Inflammatory macrophage treated with lipopolysaccharide for 1 hour (primary cell): Measurements from ENCODE around the gene PTDSS2.

Experiments
- DNase-seq, 2 donors: peaks; one replicate each; pipeline ENCODE4 v3.0.0-alpha.2; 2020 to 2022

The PTDSS2 gene

GRCh38 chr11:533586-534395 is 83.7 kb downstream of the PTDSS2 start:
- no peak for DNase-seq

- DNase-seq, result no peak
These were observed 84.5 kb downstream of the PTDSS2 start for GRCh38 chr11:534396-535209.

DNA sequence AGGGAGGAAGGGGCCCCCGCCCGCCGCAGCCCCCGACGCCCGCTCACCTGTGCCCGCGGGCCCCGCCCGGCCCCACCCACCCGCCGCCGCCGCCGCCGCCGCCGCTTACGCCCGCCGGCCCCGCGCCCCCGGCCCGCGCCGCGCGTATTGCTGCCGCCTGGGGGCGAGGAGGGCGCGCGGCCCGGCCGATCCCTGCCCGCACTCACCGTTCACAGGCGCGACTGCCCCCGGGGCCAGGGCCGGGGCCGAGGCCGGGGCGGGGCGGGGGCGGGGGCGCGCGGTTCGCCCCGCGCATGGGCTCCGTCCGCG is 85.1 kb downstream of the PTDSS2 start:
- no peak for DNase-seq

DNA sequence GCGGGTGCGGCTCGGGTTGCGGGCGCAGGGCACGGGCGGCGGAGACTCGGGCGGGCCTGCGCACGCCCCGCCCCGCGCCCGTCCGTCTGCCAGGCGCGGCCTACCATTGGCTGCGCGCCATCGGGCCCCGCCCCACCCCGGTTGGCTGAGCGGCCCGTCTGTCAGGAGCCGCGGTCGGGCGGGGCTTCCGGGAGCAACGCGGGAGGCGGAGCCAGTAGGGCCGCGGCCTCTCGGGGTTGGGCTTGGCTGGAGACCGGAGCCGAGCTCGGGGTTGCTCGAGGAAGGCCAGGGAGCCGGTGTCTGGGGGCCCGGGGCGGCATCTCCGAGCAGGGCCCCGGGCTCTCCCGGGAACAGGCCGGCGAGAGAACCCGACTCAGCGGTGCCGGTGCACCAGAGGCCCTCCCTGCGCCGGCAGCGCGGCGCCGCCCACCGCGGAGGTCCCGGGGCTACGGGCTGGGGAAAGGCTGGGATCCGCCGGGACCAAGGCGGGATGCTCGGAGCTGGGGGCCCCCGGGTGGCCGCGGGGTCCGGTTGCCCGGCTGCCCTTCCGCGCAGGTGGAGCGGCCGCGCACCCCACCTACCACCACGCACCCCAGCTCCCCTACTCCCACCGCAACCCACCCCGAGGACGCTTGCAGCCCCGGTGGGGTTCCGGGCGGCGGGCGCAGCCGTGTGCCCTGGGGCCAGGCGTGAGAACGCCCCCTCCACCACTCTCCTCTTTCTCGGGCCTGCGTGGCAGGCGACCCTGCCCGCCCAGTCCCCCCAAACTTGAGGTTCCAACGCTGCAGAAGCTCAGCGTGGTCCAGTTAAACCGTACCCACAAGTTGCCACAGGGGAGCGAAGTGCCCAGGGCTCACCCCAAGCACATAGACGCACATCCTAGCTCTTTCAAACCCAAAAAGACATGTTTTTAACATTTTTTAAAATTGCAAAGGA is 85.7 kb downstream of the PTDSS2 start, which contains the start of gene HRAS:
Gene HRAS (minus strand): TSS at position 58 of the 936 bp plus-strand sequence.
- peak; percentile 89 to 98 for DNase-seq

DNA sequence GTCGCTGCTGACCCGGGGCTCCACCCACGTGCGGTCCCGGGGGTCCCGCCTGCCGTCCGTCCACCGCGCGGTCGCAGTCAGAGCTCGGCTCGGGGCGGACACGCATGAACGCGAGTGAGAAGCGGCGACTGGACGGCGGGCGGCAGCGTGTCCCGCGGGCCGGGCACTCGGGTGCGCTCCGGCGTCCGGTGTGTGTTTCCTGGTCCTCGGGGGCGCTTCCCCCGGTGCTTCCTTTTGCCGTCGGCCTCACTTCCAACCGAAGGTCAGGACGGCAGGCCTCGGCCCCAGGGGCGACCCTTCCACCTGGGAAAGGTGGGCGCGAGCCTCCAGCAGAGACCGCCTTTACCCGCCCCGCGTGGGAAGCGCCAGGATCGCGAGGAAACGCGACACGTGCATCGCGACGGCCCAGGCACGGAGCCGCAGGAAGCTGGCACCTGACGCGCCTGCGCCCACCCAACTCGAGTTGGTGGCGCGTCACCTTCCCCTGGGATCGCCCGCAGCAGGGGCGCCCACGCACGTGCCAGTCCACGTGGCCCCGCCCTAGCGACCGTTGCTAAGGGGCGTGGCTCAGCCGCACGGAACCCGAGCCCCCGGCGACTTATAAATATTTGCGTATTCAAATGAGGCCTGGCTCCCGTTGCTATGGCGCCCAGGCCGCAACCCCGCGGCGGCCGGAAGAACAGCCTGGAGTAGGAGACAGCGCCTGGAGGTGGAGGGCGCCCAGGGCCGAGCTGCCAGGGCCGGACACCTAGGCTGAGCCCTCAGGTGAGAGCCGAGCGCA is 87.0 kb downstream of the PTDSS2 start, which contains the start of gene LRRC56:
Gene LRRC56 (plus strand): TSS at position 687 of the 781 bp plus-strand sequence. CDS start 3,158 bp downstream, outside the sequence.
- peak; percentile 56 to 85 for DNase-seq

DNA sequence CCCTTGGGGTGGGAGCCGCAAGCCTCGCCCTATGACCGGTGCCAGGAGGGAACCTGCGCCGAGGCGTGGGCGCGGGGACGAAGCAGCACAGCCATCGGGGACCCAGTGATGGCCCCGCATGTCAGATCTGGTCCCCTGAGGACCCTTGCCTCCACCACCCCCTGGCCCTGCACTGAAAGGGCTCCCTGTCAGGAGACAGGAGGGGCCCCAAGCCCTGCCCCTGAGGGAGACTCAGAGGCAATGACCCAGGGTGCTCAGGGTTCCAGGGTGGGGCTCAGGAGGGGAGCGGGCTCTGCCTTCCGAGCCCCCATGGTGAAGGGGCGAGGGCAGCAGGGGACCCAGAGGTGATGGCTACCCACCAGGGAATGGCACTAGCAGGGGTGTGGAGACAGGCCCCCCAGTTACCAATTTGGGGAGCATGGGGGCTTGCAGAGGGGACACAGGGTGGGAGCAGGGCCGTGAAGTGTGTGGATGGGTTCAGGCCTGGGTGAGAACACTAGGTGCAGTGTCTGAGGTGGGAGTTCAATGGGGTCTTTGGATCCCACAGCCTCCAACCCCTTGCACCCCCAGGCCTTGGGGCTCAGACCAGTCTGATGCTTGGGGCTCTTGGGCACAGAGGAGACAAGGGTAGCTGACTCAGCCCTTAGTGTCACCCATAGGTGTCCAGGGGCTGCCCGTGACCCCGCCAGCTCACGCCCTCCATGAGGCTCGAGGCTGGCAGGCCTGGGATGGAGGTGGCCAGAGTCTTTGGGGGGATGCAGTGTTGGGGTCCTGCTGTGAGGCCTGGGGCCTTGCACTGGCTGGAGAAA is 87.7 kb downstream of the PTDSS2 start:
- no peak for DNase-seq

DNA sequence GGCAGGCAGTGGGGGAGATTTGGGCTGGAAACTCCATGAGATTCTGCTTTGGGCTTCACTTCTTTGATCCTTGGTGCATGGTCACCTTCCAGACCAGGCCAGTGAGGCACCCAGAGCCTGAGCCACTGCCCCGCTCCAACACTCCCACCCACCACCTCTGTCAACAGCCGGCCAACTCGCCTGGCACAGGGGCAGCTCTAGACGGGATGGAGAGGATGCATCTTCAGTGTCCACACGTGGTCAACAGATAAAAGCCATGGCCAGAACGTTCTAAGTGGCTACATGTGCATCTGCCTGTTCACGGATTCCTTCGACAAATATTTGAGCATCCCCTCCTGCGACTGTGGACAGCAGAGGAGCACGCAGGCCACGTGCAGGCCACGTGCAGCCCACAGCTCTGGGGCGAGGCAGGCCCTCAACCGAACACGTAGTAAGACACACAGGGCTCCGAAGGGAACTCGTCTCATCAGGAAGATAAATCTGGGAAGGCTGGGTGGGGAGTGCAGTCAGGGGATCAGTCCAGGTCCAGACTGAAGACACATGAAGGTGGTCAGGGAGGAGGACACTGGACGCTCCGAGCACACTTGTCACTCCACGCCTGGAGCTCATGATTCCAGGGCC is 88.5 kb downstream of the PTDSS2 start:
- no peak for DNase-seq

GRCh38 chr11:539971-540481 is 89.9 kb downstream of the PTDSS2 start:
- no peak for DNase-seq
